Astrocyte of the spinal cord (primary cell): ENCODE data around the gene OR52I2.

Experiments
- DNase-seq: peaks from one replicate; pipeline ENCODE4 v3.0.0; 2011; ENCODE audit warnings: low read depth, low spot score
- H3K4me3 ChIP-seq: 2 replicates; pipeline ENCODE4 v1.5.1; 2011; ENCODE audit warnings: low read depth, mild to moderate bottlenecking, low read length, moderate library complexity
- in situ Hi-C: cut with HindIII; loops from 2 replicates; pipeline ENCODE4 v1.10.0; 2017; ENCODE audit warnings: low sequenced_read_pairs
- TF ChIP-seq, protein P1 (sequence below): IDR thresholded peaks from 2 replicates; pipeline ENCODE4 v1.5.1; 2012; ENCODE audit warnings: low read depth, mild to moderate bottlenecking, low read length, inconsistent platforms

Gene OR52I2

DNA sequence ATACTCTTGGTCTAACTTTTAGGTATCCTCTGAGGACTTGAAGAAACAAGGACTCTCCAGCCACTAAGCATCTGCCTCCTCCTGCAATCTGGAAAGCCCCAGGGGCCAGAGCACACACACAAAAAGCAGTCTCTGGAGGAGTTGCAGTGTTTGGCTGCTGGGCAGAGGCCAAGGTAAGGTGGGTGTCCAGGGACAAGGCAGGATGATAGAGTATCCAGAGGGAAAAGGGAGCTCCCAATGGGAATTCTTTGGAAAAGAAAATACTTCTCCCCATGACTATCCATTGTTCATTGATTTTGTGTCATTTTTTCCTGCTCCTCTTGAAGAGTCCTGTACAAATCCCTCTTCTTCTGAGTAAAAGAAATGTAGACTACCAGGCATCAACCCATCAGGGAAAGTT, at the start of gene OR52I2:
TSS of gene OR52I2 (plus strand) at position 301 of the 400 bp plus-strand sequence.
- no peak within 1 kb of the TSS for H3K4me3 ChIP-seq
- TF ChIP-seq, protein P1, sequence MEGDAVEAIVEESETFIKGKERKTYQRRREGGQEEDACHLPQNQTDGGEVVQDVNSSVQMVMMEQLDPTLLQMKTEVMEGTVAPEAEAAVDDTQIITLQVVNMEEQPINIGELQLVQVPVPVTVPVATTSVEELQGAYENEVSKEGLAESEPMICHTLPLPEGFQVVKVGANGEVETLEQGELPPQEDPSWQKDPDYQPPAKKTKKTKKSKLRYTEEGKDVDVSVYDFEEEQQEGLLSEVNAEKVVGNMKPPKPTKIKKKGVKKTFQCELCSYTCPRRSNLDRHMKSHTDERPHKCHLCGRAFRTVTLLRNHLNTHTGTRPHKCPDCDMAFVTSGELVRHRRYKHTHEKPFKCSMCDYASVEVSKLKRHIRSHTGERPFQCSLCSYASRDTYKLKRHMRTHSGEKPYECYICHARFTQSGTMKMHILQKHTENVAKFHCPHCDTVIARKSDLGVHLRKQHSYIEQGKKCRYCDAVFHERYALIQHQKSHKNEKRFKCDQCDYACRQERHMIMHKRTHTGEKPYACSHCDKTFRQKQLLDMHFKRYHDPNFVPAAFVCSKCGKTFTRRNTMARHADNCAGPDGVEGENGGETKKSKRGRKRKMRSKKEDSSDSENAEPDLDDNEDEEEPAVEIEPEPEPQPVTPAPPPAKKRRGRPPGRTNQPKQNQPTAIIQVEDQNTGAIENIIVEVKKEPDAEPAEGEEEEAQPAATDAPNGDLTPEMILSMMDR = no peak
- DNase-seq = no peak
- in situ Hi-C loops = no loop called here

DNA sequence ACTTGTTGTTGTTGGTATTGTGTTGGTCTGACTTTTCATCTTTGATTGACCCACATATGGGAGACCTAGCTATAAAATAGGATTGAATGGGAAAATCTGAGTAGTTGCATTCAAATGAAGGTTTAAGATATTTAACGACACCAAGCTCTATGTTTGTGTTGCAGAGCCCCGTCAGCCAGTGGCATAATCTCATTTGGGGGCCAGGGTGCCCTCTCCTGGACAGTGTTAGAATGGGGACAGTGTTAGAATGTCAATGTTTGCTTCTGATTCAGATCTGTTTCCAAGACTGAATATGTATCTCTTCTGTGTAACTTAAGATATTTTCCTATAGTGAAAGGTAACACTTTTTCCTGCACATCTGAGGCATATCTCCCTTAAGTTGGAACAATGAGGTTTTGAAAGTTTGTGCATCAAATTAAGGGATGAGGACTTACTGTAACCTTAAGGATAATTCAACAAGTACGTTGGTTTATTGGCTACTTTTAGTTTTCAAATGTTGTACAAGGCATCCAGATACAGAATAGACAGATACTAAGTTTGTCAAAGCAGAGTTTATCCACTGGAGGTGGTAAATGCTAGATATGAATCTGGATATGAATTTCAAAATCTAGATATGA, 41.8 kb upstream of the OR52I2 start:
- TF ChIP-seq, protein P1 = peak; percentile 62
- peak; percentile 13 for DNase-seq
- in situ Hi-C loops = no loop called here
- no peak overlapping the region for H3K4me3 ChIP-seq

DNA sequence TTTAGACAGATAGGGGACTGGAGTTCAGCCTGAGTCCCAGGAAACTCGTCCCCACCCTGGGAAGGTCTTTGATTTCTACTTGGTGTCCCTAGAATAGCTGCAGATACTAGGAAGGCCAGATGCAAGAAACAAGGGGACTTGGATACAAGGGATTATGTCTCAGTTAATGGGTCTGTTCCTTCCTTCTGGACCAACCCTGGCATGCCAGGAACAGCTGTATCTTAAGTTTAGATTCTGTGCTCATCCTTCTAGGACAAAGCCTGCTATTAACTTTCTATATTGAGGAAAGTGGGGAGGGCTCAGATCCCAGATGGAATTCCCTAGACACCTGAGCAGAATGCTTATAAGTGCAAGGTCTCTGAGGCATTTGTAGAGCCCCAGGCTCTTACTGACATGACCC, 40.5 kb upstream of the OR52I2 start:
- no peak overlapping the region for H3K4me3 ChIP-seq
- TF ChIP-seq, protein P1 = no peak
- no peak for DNase-seq
- in situ Hi-C loops = no loop called here

DNA sequence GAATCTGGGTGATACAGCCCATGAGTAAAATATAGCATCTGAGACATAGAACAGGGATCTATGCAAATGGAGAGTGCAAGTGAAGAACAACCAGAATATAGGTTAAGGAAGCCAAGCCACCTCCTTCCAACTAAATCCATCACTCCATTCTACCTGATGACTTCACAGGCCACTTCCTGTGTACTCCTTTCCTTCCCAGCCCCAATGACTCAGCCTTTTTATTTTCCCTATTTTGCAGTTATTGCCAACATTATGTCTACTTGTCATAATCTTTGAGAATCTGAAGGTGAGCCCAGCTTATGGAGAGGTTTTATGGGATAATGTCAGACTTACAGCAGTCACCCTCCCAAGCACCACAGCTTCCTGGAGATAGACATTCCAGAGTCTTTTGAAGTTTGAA, 38.0 kb upstream of the OR52I2 start:
- in situ Hi-C loops = no loop called here
- DNase-seq = no peak
- TF ChIP-seq, protein P1 = no peak
- no peak overlapping the region for H3K4me3 ChIP-seq

DNA sequence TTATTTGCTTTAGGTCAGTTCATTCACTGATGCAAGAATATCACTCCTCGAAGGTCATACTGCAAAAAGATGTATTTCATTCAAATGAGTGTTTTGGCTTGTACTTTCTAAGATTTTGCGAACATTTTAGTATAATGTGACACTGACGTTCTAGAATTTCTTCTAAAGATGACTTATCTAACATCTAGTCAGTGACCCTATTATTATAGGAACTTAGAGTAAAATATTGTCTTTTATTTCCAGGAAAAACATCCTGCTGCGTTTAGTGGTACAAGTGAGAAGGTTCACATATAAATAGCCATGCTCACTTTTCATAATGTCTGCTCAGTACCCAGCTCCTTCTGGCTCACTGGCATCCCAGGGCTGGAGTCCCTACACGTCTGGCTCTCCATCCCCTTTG, 36.7 kb upstream of the OR52I2 start, which contains the start of gene OR52M1:
TSS of gene OR52M1 (plus strand) at position 301 of the 400 bp plus-strand sequence. CDS start at position 301, 0 bp downstream.
- TF ChIP-seq, protein P1 = no peak
- in situ Hi-C loops = no loop called here
- no peak within 1 kb of the TSS for H3K4me3 ChIP-seq
- DNase-seq = no peak

DNA sequence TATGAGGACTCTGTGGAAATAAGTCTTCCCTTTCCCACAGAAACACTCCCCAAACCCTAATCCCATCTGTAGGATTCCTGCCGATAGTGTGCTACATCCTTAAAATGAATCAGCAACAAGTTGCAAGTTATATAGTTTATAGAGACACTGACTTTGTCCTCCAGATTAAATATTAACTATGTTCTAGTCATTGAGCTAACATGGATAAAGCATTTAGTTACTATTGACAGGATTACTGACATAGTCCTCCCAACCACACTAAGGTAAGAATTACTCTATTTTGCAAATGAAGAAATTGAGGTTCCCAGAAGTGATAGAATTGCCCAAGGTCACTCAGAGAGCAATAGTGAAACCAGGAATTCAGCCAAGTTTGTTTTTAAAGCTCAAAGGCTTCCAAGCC, 34.7 kb upstream of the OR52I2 start:
- TF ChIP-seq, protein P1 = no peak
- no peak for DNase-seq
- in situ Hi-C loops = no loop called here
- H3K4me3 ChIP-seq = no peak overlapping the region

DNA sequence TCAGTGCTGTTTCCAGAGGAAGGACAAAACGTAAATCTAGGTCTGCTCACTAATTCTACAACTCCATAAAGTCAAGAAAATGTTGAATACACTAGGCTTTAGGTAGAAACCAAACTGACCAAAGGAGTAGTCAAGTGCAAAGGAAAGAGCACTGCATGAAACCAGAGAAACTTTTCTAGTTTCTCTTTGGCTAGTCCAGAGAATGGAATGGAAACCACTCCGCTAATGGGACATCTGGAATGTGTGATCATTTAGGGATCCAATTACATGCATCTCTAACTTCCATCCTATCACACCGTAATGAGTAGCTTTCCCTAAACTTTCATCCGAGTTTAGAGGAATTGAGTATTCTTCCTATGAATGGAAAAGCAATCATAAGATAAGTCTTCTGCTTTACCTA, 34.1 kb upstream of the OR52I2 start:
- no peak overlapping the region for H3K4me3 ChIP-seq
- in situ Hi-C loops = no loop called here
- DNase-seq = no peak
- TF ChIP-seq, protein P1 = no peak
